Fibroblast of the aortic adventitia (primary cell): ENCODE data around the gene FAT1. TPM values are rescaled to one million over a fixed set of nuclear protein-coding genes. Genes with fewer than 3 reads are reported as not detected.

Experiments used
- DNase-seq: peaks from one replicate; pipeline ENCODE4 v3.0.0-alpha.2; 2010; ENCODE audit warnings: low read depth
- H3K4me3 ChIP-seq: 2 replicates; pipeline ENCODE4 v1.5.1; 2011; ENCODE audit warnings: low read depth, mild to moderate bottlenecking, control low read depth, low read length, moderate library complexity
- CTCF ChIP-seq: IDR thresholded peaks from 2 replicates; pipeline ENCODE4 v1.5.1; 2011; ENCODE audit warnings: mild to moderate bottlenecking, low read length, control low read depth, inconsistent platforms; ENCODE audit not compliant: insufficient read depth
- total RNA-seq: library from RNA; depleted of rRNA; stranded (reverse); fragments of >200 nt; gene quantifications from 2 replicates; pipeline ENCODE4 v1.2.3, GENCODE V29; 2012; ENCODE audit warnings: low replicate concordance

The FAT1 gene
- total RNA-seq, 1 donor = 114 TPM

GRCh38 chr4:186543206-186543605, 180.4 kb downstream of the FAT1 start:
- no peak overlapping the region for H3K4me3 ChIP-seq
- no peak for DNase-seq
- TF ChIP-seq CTCF = no peak

GRCh38 chr4:186541801-186542200, 181.9 kb downstream of the FAT1 start:
- no peak for DNase-seq
- no peak for TF ChIP-seq CTCF
- H3K4me3 ChIP-seq = no peak overlapping the region

DNA sequence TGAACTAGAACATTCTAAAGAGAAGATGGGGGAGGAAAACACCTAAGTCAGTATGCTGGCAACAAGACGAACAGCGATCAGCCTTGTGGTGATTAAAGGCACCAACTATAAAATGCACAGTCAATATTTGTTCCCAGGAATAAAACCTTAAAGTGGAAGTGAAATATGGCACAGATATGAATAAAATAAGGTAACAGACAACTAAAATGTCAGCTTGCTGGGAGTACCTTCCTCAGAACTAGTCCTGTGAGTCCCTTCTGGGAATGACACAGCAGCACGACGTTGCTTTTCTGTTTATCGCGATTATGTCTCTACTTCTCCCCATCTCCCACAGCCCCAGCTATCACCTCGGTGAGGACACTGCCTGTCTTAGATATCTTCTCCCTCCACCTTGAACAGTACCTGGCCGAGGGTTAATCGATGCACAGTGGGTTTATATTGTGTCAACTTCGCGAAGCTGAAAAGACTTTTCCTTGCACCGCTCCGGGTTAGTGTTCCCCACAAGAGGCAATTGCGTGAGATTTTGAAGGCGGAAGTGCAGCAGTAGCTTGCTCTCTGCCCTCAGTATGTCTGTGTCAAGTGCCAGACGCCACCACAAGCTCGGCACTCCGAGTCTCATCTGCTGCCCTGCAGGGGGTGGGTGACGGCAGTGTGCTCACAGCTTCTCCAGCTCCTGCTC, 185.7 kb downstream of the FAT1 start:
- DNase-seq = no peak
- no peak overlapping the region for H3K4me3 ChIP-seq
- no peak for TF ChIP-seq CTCF

Other genes with a start within 250 kb of the FAT1 start
- not detected in 2 replicates for gene MTNR1A, start 168.3 kb downstream of the FAT1 start, total RNA-seq